Kidney (tissue), 14 donors: ENCODE measurements around the gene ECI2. TPM values are rescaled to one million over a fixed set of nuclear protein-coding genes. Genes with fewer than 3 reads are reported as not detected.

Experiments used
- DNase-seq, 5 donors: peaks; one replicate each; pipeline ENCODE4 v3.0.0-alpha.2; 2013 to 2020
- FAIRE-seq: peaks from 2 replicates; lab custom pipeline; 2012; peaks lifted over from hg19 to GRCh38; lab: Jason Lieb, UNC
- H3K27ac ChIP-seq, 2 donors: one replicate each; pipeline ENCODE4 v1.7.0; 2013; ENCODE audit warnings: low read depth in 2 of 2, low read length in 2 of 2, inconsistent platforms in 1 of 2
- H3K27me3 ChIP-seq: one replicate; pipeline ENCODE4 v1.7.1; 2013; ENCODE audit warnings: low read length, inconsistent platforms; ENCODE audit not compliant: control insufficient read depth, insufficient read depth
- H3K36me3 ChIP-seq, 3 donors: one replicate each; pipeline versions ENCODE4 v1.7.0 to v1.7.1; 2013; ENCODE audit warnings: low read length in 3 of 3, control low read depth in 1 of 3, inconsistent platforms in 1 of 3; ENCODE audit not compliant: insufficient read depth in 3 of 3, control insufficient read depth in 2 of 3
- H3K4me1 ChIP-seq, 3 donors: one replicate each; pipeline versions ENCODE4 v1.7.0 to v1.7.1; 2013; ENCODE audit warnings: low read length in 3 of 3, inconsistent platforms in 1 of 3, low read depth in 1 of 3; ENCODE audit not compliant: control insufficient read depth in 2 of 3, insufficient read depth in 2 of 3
- H3K4me3 ChIP-seq, 3 donors: one replicate each; pipeline versions ENCODE4 v1.7.0 to v1.8.1; 2013; ENCODE audit warnings: low read length in 3 of 3, control low read depth in 1 of 3, inconsistent platforms in 1 of 3
- H3K9ac ChIP-seq, 3 donors: one replicate each; pipeline versions ENCODE4 v1.7.0 to v1.7.1; 2013; ENCODE audit warnings: low read length in 3 of 3, control low read depth in 1 of 3, inconsistent platforms in 1 of 3
- H3K9me3 ChIP-seq, 3 donors: one replicate each; pipeline versions ENCODE4 v1.7.0 to v1.7.1; 2013; ENCODE audit warnings: low read length in 3 of 3, control low read depth in 1 of 3, inconsistent platforms in 1 of 3; ENCODE audit not compliant: control insufficient read depth in 2 of 3, insufficient read depth in 1 of 3
- CTCF ChIP-seq: IDR thresholded peaks from 3 replicates; pipeline ENCODE4 v1.5.1; 2012; ENCODE audit warnings: mild to moderate bottlenecking, moderate library complexity, borderline replicate concordance; ENCODE audit not compliant: insufficient read depth; ENCODE audit errors: extremely low read depth
- intact Hi-C: fragments of 100-400 bp; cut with DNase I; formaldehyde crosslinking; loops from one replicate; pipeline ENCODE4 v1.11.1; 2022
- polyA plus RNA-seq: library from polyadenylated mRNA; stranded (reverse); fragments of 350-450 nt; fragmentation: Illumina TruSeq; extraction: RNeasy Lipid Tissue Mini Kit (QIAGEN cat#74804); gene quantifications from one replicate; pipeline ENCODE4 v1.2.3, GENCODE V29; 2014; ENCODE audit warnings: low read depth, low replicate concordance; ENCODE audit not compliant: insufficient read depth
- total RNA-seq: library from RNA; stranded (reverse); fragmentation: NEBNext Ultra II Directional; extraction: Animal tissue kit (Norgen Biotek cat#: 25700); gene quantifications from one replicate; pipeline ENCODE4 v1.2.1, GENCODE V29; 2021
- donor health status: control.
- donor health status: control.
- donor health status: control.
- donor health status: control.
- donor health status: control.
- donor health status: DM: yes; HTN: yes; CAD: no.
- donor health status: Normal renal cell carcinoma (clear cell type).

ECI2 gene
- total and polyA plus RNA-seq, 2 donors from 2014 or later: 51.9 to 210 TPM

GRCh38 chr6:4085332-4085700 lies 50.1 kb downstream of the ECI2 start:
- Histone ChIP-seq H3K9me3 (no peaks in the 10 kb centered on the region), H3K27me3 (no peaks in the 10 kb centered on the region), H3K4me1 (peaks cover 0 to 2% (median 0%) of the 10 kb centered on the region in 3 donors), H3K27ac (no peak overlapping the region), H3K4me3 (no peak overlapping the region), H3K9ac (no peak overlapping the region), H3K36me3 (no peaks in the 10 kb centered on the region)
- no peak for FAIRE-seq
- no peak for DNase-seq
- no peak for TF ChIP-seq CTCF
- intact Hi-C loops: no loop called here

GRCh38 chr6:4084444-4085331 lies 50.7 kb downstream of the ECI2 start:
- DNase-seq: peak in 3 of 5 donors; percentile 26 to 54 (median 31)
- no peaks in the 10 kb centered on the region for H3K36me3 ChIP-seq
- H3K27me3 ChIP-seq: no peaks in the 10 kb centered on the region
- intact Hi-C loops: no loop called here
- peak overlapping the region in 2 of 3 donors; percentile 60 to 61 for H3K4me3 ChIP-seq
- peaks cover 0 to 2% (median 0%) of the 10 kb centered on the region in 3 donors for H3K4me1 ChIP-seq
- H3K27ac ChIP-seq: peak overlapping the region; percentile 48 to 74
- no peaks in the 10 kb centered on the region for H3K9me3 ChIP-seq
- peak overlapping the region in 1 of 3 donors; percentile 30 for H3K9ac ChIP-seq
- FAIRE-seq: no peak
- no peak for TF ChIP-seq CTCF

- H3K4me1 ChIP-seq: no peaks in the 10 kb centered on the region
- TF ChIP-seq CTCF: no peak
- no peak within 1 kb of the TSS for H3K27ac ChIP-seq
- no peak for FAIRE-seq
- no peak within 1 kb of the TSS for H3K9ac ChIP-seq
- H3K4me3 ChIP-seq: no peak within 1 kb of the TSS
- no peaks in the 10 kb centered on the region for H3K36me3 ChIP-seq
- H3K27me3 ChIP-seq: no peaks in the 10 kb centered on the region
- peak in 3 of 5 donors; percentile 19 to 43 (median 29) for DNase-seq
- intact Hi-C loops: no loop called here
- H3K9me3 ChIP-seq: no peaks in the 10 kb centered on the region
These were observed 56.5 kb downstream of the ECI2 start, which contains the start of gene FAM217A for GRCh38 chr6:4078691-4079471. FAM217A (minus strand) TSS chr6:4079137; CDS start chr6:4077414, 1,723 bp downstream.
